ENCODE data around the gene ASPRV1. TPM values are rescaled to one million over a fixed set of nuclear protein-coding genes. Genes with fewer than 3 reads are reported as not detected.
"Not testable (repeated sequence)": the region's sequence is repeated elsewhere in the genome, so short reads cannot be mapped to it uniquely, and the experiment has no call there.

Gene ASPRV1
- polyA plus RNA-seq, 1 of the 3 experiments (the other 2 are of a cell fraction), result 0.20 TPM

DNA sequence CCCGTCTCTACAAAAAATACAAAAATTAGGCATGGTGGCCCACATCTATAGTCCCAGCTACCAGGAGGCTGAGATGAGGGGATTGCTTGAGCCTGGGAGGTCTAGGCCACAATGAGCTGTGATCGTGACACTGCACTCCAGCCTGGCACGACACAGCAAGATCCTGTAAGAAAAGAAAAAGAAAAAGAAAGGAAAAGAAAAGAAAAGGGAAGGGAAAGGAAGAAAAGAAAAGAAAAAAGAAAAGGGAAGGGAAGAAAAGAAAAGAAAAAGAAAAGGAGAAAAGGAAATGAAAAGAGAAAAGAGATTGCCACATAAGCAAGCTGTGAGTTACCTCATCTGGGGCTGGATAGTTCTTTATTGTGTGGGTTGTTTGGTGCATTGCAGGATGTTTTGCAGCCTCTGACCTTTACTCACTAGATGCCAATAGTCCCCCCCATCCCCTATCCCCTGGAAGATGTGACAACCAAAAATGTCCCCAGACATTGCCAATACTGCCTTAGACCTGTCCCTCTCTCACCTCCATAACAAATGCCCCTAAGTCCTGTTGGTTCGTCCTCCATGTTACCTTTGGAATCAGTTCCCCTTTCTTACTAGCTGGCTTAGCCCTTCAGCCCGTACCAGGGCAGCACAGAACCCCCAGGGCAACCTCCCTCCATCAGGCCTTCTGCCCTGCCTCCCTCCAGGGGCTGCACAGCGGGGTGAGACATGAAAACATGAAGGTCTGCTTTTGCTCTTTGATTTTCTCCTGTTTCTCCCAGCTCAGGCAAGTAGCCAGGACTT, 8.9 kb downstream of the ASPRV1 start:
- Histone ChIP-seq H3K9ac (no peak overlapping the region), H3K27ac (ENCODE audit: low read depth in 2 of 2, low read length in 1 of 2) (no peak overlapping the region), H3K36me3 (replicated peaks in 1 of 2; ENCODE audit: control insufficient read depth in 1 of 2, insufficient read depth in 2 of 2, low read length in 1 of 2) (no peaks in the 10 kb centered on the region), H3F3A (replicated peaks; ENCODE audit: insufficient read depth) (no peaks in the 10 kb centered on the region), H3K4me2 (no peak overlapping the region), H3K9me3 (no peaks in the 10 kb centered on the region), H3K4me3 (ENCODE audit: low read depth in 2 of 2, low read length in 1 of 2) (no peak overlapping the region), H3K4me1 (ENCODE audit: control insufficient read depth in 1 of 2, insufficient read depth in 2 of 2, low read depth in 1 of 2, low read length in 1 of 2) (no peaks in the 10 kb centered on the region), H3K79me2 (ENCODE audit: insufficient read depth) (no peaks in the 10 kb centered on the region), H3K9me2 (no peaks in the 10 kb centered on the region), H2AFZ (ENCODE audit: low read depth) (no peak overlapping the region), H3K27me3 (ENCODE audit: insufficient read depth) (peaks cover 12% of the 10 kb centered on the region; the same call in 1 of the 2 replicates), H4K20me1 (ENCODE audit: insufficient read depth) (no peaks in the 10 kb centered on the region)
- ChIA-PET CTCF (interaction anchor here (0.8 kb wide), 1 partner anchor 11 kb away, joined by 3 read pairs; no protein-coding TSS in a partner anchor), POLR2A (no interaction called here)
- WGBS (ENCODE audit: low lambda C conversion rate), result 78% methylated on average over 6 of the region's 6 CpGs
- no peak for DNase-seq
- TF ChIP-seq, protein P1, sequence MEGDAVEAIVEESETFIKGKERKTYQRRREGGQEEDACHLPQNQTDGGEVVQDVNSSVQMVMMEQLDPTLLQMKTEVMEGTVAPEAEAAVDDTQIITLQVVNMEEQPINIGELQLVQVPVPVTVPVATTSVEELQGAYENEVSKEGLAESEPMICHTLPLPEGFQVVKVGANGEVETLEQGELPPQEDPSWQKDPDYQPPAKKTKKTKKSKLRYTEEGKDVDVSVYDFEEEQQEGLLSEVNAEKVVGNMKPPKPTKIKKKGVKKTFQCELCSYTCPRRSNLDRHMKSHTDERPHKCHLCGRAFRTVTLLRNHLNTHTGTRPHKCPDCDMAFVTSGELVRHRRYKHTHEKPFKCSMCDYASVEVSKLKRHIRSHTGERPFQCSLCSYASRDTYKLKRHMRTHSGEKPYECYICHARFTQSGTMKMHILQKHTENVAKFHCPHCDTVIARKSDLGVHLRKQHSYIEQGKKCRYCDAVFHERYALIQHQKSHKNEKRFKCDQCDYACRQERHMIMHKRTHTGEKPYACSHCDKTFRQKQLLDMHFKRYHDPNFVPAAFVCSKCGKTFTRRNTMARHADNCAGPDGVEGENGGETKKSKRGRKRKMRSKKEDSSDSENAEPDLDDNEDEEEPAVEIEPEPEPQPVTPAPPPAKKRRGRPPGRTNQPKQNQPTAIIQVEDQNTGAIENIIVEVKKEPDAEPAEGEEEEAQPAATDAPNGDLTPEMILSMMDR (IDR thresholded peaks at IDR 0.05), result no peak
- TF ChIP-seq SIN3A (IDR thresholded peaks at IDR 0.05; ENCODE audit: borderline replicate concordance, low read depth, low read length) (no peak), EP300 (IDR thresholded peaks at IDR 0.05; ENCODE audit: borderline replicate concordance in 1 of 2, low read depth in 1 of 2, low read length in 1 of 2) (no peak), YY1 (IDR thresholded peaks at IDR 0.05; ENCODE audit: low read depth) (no peak), CHD2 (IDR thresholded peaks at IDR 0.05; ENCODE audit: low read length, partially characterized antibody) (no peak), NFIC (IDR thresholded peaks at IDR 0.05; ENCODE audit: borderline replicate concordance) (no peak), RAD21 (IDR thresholded peaks at IDR 0.05; ENCODE audit: low read length) (no peak), NRF1 (IDR thresholded peaks at IDR 0.05; ENCODE audit: low read depth, low read length) (no peak), MEF2A (IDR thresholded peaks at IDR 0.05; ENCODE audit: borderline replicate concordance, low read depth) (no peak), TEAD4 (IDR thresholded peaks at IDR 0.05; ENCODE audit: borderline replicate concordance, insufficient read depth) (no peak), FOXM1 (IDR thresholded peaks at IDR 0.05; ENCODE audit: low read depth) (no peak), FOXJ3 (CRISPR knock-in tag; IDR thresholded peaks at IDR 0.05) (no peak), ELF1 (IDR thresholded peaks at IDR 0.05) (no peak), GABPA (IDR thresholded peaks at IDR 0.05; ENCODE audit: low read depth) (no peak), POLR2AphosphoS5 (IDR thresholded peaks at IDR 0.05; ENCODE audit: low read depth, low read length) (no peak)
- TF ChIP-seq, protein P2, sequence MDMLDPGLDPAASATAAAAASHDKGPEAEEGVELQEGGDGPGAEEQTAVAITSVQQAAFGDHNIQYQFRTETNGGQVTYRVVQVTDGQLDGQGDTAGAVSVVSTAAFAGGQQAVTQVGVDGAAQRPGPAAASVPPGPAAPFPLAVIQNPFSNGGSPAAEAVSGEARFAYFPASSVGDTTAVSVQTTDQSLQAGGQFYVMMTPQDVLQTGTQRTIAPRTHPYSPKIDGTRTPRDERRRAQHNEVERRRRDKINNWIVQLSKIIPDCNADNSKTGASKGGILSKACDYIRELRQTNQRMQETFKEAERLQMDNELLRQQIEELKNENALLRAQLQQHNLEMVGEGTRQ (IDR thresholded peaks at IDR 0.05; ENCODE audit: borderline replicate concordance, low read depth, low read length), result no peak
- TF ChIP-seq, protein P3, sequence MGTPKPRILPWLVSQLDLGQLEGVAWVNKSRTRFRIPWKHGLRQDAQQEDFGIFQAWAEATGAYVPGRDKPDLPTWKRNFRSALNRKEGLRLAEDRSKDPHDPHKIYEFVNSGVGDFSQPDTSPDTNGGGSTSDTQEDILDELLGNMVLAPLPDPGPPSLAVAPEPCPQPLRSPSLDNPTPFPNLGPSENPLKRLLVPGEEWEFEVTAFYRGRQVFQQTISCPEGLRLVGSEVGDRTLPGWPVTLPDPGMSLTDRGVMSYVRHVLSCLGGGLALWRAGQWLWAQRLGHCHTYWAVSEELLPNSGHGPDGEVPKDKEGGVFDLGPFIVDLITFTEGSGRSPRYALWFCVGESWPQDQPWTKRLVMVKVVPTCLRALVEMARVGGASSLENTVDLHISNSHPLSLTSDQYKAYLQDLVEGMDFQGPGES (IDR thresholded peaks at IDR 0.05; ENCODE audit: low read depth, low read length), result no peak
- TF ChIP-seq, protein P4, sequence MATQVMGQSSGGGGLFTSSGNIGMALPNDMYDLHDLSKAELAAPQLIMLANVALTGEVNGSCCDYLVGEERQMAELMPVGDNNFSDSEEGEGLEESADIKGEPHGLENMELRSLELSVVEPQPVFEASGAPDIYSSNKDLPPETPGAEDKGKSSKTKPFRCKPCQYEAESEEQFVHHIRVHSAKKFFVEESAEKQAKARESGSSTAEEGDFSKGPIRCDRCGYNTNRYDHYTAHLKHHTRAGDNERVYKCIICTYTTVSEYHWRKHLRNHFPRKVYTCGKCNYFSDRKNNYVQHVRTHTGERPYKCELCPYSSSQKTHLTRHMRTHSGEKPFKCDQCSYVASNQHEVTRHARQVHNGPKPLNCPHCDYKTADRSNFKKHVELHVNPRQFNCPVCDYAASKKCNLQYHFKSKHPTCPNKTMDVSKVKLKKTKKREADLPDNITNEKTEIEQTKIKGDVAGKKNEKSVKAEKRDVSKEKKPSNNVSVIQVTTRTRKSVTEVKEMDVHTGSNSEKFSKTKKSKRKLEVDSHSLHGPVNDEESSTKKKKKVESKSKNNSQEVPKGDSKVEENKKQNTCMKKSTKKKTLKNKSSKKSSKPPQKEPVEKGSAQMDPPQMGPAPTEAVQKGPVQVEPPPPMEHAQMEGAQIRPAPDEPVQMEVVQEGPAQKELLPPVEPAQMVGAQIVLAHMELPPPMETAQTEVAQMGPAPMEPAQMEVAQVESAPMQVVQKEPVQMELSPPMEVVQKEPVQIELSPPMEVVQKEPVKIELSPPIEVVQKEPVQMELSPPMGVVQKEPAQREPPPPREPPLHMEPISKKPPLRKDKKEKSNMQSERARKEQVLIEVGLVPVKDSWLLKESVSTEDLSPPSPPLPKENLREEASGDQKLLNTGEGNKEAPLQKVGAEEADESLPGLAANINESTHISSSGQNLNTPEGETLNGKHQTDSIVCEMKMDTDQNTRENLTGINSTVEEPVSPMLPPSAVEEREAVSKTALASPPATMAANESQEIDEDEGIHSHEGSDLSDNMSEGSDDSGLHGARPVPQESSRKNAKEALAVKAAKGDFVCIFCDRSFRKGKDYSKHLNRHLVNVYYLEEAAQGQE (IDR thresholded peaks at IDR 0.05; ENCODE audit: low read depth, low read length), result no peak
- TF ChIP-seq, protein P5, sequence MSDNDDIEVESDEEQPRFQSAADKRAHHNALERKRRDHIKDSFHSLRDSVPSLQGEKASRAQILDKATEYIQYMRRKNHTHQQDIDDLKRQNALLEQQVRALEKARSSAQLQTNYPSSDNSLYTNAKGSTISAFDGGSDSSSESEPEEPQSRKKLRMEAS (IDR thresholded peaks at IDR 0.05; ENCODE audit: low read depth), result no peak

DNA sequence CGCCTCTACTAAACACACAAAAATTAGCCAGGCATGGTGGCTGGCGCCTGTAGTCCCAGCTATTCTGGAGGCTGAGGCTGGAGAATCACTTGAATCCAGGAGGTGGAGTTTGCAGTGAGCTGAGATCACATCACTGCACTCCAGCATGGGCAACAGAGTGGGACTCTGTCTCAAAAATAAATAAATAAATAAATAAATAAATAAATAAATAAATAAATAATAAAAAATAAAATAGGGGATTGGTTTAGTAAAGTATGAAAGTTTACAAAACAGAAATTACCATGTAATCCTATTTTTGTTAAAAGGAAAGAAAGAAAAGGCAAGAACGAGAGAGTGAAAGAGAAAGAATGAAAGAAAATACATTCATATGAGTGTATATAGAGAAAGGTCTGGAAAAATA, 10.8 kb downstream of the ASPRV1 start:
- H3K9me3 ChIP-seq; H3K4me2 ChIP-seq; H3K27me3 ChIP-seq (ENCODE audit: insufficient read depth); H3K27ac ChIP-seq (ENCODE audit: low read depth in 2 of 2, low read length in 1 of 2); H2AFZ ChIP-seq (ENCODE audit: low read depth); H3K4me1 ChIP-seq (ENCODE audit: control insufficient read depth in 1 of 2, insufficient read depth in 2 of 2, low read depth in 1 of 2, low read length in 1 of 2); DNase-seq; H3K9ac ChIP-seq; H3K4me3 ChIP-seq (ENCODE audit: low read depth in 2 of 2, low read length in 1 of 2); H3K9me2 ChIP-seq; H3F3A ChIP-seq (replicated peaks; ENCODE audit: insufficient read depth); CTCF ChIA-PET; POLR2A ChIA-PET; H3K79me2 ChIP-seq (ENCODE audit: insufficient read depth); H3K36me3 ChIP-seq (replicated peaks in 1 of 2; ENCODE audit: control insufficient read depth in 1 of 2, insufficient read depth in 2 of 2, low read length in 1 of 2); H4K20me1 ChIP-seq (ENCODE audit: insufficient read depth): not testable (repeated sequence)
- 83% methylated on average over 3 of the region's 3 CpGs for WGBS (ENCODE audit: low lambda C conversion rate)
